GM21786 (cell line): ENCODE measurements around the gene MEGF8.

Experiments used
- ATAC-seq: cut with Tn5 transposase; IDR thresholded peaks from one replicate; pipeline ENCODE4 v1.9.1; 2021; ENCODE audit not compliant: unreplicated experiment

The MEGF8 gene

DNA sequence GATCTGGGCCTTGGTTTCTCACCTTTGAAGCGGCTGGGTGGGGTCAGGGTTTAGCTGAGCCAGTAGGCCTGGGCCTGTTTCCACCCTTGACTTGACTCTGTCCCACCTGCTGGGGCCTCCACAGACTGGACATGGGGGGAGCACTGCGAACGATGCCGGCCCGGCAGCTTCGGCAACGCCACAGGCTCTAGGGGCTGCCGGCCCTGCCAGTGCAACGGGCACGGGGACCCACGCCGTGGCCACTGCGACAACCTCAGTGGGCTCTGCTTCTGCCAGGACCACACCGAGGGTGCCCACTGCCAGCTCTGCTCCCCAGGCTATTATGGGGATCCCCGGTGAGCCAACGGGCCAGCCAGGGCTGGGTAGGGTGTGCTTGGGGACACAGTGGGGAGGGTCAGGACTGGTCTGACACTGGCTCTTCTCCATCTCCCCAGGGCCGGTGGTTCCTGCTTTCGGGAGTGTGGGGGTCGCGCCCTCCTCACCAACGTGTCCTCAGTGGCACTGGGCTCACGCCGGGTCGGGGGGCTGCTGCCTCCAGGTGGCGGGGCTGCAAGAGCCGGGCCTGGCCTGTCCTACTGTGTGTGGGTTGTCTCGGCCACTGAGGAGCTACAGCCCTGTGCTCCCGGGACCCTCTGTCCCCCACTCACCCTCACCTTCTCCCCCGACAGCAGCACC, 28.0 kb downstream of the MEGF8 start:
- no peak for ATAC-seq

DNA sequence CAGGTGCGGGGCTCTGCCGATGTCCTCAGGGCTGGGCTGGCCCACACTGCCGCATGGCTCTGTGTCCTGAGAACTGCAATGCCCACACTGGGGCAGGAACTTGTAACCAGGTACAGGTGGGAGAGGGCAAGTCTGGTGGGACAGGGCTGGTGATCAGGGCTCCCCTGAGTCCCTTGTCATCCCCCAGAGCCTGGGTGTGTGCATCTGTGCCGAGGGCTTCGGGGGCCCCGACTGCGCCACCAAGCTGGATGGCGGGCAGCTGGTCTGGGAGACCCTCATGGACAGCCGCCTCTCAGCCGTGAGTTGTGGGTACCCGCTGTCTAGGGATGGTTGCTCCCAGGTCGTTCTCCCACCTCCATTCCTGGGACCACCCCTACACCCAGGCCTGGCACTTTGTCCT, 30.5 kb downstream of the MEGF8 start:
- no peak for ATAC-seq

DNA sequence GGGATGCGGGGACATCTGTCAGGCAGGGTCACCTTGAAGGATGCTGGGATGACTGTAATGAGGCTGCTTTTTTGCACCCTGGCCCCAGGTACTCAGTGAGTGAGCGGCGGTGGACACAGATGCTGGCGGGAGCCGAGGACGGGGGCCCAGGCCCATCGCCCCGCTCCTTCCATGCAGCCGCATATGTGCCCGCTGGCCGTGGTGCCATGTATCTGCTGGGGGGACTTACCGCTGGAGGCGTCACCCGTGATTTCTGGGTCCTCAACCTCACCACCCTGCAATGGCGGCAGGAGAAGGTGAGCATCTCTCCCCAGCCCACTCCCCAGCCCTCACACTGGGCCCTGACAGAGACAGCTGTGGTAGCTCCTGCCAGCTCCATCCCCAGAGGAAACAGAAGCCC, 31.3 kb downstream of the MEGF8 start:
- no peak for ATAC-seq

DNA sequence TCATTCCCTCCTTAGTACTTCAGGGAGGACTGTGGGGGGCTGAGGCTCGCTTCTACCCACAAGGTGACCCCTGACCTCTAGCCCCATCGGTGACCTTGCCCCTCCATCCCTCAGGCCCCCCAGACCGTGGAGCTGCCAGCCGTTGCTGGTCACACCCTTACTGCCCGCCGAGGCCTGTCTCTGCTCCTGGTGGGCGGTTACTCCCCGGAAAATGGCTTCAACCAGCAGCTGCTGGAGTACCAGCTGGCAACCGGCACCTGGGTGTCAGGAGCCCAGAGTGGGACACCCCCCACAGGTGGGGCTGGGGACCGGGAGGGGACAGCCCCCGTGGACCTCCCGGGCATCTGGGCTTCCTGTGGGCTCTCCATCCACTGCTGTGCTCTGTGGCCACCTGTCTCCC, 31.9 kb downstream of the MEGF8 start:
- no peak for ATAC-seq

DNA sequence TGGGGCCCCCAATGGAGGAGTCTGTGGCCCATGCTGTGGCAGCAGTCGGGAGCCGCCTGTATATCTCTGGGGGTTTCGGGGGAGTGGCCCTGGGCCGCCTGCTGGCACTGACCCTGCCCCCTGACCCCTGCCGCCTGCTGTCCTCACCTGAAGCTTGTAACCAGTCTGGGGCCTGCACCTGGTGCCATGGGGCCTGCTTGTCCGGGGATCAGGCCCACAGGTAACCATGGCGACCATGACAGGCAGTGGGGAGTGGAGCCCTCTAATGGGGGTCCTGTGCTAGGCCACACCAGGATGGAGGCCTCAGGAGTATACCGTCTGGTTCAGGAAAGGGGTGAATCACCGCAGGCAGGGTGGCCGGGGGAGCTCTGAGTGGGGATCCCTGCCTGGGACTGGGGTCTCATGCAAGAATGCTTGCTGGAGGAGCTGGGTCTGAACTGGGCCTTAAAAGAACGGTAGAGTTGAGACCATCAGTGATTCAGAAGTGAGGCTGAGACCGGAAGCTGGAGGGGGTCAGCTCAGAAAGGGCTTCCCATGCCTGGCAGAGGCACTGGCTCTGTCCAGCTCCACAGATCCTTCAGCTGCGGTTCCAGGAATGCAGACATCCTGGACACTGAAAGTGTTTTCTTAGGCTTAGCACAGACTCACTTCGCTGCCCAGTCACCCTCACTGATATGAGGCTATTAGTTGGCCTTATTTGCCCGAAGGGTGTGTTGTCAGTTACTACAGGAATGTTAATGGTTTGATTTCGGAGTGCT, 35.5 kb downstream of the MEGF8 start:
- ATAC-seq = no peak

DNA sequence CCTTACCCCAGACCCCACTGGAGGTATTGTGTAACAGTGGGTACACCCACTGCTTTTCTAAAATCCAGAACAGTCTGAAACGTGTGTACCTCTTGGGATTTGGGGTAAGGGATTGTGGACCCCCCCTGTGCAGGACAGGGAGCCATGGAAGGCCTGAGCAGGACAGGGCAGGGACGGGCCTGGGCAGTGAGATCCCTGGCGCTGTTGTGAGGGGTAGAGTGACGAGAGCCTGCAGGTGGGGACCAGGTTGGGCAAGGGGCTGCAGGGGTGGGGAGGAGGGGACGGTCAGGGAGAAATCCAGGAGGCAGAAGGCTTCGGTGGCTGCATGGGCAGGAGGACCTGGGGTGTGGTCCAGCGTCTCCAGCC, 36.1 kb downstream of the MEGF8 start:
- ATAC-seq = no peak

DNA sequence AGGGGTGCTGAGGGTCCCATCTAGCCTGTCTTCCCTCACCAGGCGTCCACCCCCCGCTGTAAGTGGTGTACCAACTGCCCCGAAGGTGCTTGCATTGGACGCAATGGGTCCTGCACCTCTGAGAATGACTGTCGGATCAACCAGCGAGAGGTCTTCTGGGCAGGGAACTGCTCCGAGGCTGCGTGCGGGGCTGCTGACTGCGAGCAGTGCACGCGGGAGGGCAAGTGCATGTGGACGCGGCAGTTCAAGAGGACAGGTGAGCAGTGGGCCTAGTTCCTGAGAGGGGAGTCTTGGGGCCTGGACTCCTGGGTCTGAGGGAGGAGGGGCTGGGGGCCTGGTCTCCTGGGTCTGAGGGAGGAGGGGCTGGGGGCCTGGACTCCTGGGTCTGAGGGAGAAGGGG, 36.9 kb downstream of the MEGF8 start:
- no peak for ATAC-seq

DNA sequence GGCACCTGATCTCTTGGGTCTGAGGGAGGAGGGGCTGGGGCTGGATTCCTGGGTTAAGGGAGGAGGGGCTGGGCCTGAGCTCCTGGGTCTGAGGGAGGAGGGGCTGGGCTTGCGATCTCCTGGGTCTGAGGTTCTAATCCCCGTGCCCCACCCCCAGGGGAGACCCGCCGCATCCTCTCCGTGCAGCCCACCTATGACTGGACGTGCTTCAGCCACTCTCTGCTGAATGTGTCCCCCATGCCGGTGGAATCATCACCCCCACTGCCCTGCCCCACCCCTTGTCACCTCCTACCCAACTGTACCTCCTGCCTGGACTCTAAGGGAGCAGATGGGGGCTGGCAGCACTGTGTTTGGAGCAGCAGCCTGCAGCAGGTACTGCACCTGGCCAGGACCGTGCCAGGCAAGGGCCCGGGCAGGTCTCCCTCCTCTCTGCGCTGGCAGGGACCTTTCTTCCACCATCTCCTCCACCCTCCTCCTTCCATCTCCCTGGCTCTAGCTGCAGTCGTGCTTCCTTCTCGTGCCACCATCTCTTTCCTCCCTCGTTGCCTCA, 37.5 kb downstream of the MEGF8 start:
- no peak for ATAC-seq

DNA sequence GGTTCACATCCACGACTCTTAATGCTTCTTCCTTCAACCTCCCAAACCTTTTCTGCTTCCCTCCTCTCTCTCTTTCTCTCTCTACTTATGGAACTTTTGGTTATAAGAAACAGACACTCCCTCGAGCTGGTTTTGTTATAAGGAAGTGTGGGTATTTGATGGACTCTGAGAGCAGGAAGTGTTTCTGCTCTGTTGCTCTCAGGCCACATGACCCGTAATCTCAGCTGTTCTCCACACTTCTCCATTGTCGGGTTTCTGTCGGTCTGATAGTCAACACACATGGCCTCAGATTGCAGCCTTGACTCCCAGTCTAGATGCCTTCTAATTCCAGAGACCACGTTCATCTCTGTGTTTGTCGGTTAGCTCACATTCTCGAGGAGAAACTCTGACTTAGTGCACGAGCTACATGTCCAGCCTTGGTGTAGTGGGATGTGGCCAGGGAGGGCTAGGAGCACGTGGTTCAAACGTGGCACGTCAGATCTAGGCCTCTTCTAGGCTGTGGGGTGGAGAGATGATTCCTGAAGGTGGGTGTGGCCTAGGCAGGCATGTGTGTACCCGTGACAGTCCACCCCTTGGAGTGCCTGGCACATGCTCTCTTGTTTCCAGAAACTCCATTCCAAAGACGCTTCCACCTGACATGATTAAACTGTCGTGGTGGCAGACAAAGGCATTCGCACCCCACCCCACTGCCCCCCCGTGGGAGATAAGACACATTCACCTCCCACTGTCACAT, 38.3 kb downstream of the MEGF8 start:
- ATAC-seq = no peak

DNA sequence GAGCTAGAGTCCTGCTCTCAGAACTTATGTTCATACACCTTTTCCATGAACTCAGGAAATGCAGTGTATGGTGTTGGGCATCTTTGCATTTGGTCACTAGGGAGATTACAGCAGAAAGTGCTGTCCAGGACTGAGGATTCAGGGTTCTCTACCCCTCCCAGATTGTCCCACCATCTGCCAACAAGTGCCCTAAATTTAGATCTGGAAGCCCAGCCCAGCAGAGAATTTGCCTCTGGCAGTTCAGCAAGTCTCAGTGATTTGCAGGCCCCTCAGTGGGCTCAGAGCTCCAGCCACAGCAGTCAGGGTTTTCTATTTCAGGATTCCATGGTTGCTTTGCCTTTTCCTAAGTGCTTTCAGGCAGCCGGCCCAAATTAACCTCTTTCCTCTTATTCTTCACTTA, 41.2 kb downstream of the MEGF8 start:
- no peak for ATAC-seq

DNA sequence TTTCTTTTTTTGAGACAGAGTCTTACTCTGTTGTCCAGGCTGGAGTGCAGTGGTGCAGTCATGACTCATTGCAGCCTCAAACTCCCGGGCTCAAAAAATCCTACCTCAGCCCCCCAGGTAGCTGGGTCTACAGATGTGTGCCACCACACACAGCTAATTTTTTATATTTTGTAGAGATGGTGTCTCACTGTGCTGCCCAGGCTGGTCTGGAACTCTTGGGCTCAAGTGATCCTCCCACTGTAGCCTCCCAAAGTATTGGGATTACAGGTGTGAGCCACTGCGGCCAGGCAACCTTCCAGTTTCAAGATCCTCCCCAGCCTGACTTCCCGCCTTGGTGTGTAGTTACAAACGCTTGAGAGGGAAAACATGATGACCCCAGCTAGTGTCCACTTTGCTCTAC, 42.5 kb downstream of the MEGF8 start:
- no peak for ATAC-seq

DNA sequence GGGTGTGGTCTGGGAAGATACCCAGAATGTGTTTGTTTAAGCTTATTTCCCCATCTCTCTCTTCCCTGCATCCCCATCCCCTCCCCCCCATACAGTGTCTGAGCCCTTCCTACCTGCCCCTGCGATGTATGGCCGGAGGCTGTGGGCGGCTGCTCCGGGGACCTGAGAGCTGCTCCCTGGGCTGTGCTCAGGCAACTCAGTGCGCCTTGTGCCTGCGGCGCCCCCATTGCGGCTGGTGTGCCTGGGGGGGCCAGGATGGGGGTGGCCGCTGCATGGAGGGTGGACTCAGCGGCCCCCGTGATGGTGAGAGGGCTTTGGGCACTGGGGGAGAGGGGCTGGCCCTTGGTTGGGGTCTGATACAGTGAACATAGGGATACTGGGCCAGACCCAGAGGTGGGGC, 42.9 kb downstream of the MEGF8 start:
- ATAC-seq = no peak

DNA sequence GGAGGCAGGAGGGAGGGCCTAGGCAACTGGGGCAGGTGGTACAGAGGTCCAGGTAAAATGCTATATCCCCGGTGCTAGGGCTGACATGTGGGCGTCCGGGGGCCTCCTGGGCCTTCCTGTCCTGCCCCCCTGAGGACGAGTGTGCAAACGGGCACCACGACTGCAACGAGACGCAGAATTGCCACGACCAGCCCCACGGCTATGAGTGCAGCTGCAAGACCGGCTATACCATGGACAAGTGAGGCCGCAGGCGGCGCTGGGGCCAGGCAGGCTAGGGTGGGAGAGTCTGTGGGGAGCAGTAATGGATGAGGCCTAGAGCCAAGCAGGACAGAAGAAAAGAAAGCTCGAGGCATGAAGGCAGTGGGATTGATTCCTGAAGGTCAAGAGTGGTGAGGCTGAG, 43.3 kb downstream of the MEGF8 start:
- ATAC-seq = no peak

DNA sequence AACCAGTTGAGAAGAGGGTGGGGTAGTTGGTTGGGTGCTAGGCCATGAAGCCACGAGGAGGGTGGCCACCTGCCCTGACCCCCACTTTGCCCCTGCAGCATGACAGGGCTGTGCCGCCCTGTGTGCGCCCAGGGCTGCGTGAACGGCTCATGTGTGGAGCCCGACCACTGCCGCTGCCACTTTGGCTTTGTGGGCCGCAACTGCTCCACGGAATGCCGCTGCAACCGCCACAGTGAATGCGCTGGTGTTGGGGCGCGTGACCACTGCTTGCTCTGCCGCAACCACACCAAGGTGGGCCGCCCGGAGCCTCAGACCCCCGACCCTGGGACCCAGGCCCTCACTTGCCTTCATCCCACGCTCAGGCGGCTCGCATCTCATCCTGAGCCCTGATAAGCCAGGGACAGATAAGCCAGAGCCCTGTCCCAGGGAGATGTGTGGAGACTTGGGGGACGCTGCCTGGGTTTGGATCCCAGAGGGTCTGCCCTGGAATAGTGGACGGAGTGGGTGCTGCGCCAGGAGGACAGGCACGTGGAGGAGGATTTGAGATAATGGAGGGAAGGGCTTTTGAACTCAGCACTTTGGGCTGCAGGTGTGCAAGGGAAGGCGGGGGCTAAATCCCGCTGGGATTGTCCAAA, 44.1 kb downstream of the MEGF8 start:
- no peak for ATAC-seq

DNA sequence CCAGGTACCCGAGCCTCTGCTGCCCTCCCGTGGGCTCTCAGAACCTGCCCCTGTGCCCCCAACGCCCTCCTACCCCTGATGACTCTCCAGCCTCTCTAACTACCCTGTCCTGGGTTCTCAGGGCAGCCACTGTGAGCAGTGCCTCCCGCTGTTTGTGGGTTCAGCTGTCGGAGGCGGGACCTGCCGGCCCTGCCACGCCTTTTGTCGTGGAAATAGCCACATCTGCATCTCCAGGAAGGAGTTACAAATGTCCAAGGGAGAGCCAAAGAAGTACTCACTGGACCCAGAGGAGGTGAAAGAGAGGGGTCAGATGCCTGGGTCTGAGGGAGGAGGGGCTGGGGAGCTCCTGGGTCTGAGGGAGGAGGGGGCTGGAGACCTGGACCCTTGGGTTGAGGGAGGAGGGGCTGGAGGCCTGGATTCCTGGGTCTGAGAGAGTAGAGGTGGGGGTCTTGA, 44.7 kb downstream of the MEGF8 start:
- ATAC-seq = no peak

DNA sequence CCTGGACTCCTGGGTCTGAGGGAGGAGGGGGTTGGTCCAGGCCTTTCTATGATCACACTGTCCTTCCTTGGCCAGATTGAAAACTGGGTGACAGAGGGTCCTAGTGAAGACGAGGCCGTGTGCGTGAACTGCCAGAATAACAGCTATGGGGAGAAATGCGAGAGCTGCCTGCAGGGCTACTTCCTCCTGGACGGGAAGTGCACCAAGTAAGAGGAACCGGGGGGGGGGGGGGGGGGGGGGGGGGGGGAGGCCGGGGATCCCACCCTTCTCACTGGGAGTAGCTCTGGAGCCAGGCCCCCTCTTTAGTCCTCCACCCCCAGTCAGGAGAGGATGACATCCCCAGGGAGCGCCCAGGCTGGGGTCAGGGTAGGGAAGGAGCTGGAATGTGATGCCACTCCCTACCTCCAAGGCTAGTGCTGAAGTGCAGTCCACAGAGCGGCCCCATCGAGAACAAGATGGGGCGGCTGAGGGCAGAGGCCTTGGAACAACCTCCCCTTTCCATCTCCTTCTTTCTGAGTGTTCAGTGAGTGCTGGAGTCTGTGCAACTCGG, 45.3 kb downstream of the MEGF8 start:
- no peak for ATAC-seq

DNA sequence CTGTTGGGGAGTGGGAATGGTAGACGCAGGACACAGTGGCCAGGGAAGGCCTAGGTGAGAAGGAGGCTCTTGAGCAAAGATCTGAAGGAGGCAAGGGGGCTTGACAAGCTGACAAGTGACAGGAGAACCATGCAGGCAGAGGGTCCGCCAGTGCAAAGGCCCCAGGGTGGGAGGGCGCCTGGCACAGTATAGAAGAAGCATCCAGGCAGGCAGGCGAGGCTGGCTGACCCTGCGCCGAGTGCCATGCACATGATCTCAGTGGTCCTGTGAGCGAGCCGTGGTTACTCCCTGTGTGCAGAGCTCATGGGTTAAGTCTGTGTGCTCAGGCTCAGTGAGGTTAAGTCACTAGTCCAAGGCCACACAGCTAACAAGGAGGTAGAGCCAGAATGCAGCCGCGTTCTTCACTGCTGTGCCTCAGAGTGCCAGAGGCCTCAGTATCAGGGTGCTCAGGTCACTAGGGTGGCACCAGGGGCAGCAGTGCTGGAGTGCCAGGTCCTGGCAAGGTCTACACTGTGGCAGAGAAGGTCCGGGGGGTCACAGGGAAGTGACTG, 49.5 kb downstream of the MEGF8 start:
- no peak for ATAC-seq

DNA sequence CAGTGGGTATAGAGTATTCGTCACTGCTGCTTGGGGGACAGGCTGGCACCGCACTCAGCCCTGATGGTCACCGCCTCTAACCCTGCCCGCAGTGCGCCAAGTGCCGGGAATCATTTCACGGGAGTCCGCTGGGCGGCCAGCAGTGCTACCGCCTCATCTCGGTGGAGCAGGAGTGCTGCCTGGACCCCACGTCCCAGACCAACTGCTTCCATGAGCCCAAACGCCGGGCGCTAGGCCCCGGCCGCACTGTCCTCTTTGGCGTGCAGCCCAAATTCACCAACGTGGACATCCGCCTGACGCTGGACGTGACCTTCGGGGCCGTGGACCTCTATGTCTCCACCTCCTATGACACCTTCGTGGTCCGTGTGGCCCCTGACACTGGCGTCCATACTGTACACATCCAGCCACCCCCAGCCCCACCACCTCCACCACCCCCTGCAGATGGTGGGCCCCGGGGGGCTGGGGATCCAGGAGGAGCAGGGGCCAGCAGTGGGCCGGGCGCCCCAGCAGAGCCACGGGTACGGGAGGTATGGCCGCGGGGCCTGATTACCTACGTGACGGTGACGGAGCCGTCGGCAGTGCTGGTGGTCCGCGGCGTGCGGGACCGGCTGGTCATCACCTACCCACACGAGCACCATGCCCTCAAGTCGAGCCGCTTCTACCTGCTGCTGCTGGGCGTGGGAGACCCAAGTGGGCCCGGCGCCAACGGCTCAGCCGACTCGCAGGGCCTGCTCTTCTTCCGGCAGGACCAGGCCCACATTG, 50.2 kb downstream of the MEGF8 start:
- no peak for ATAC-seq

DNA sequence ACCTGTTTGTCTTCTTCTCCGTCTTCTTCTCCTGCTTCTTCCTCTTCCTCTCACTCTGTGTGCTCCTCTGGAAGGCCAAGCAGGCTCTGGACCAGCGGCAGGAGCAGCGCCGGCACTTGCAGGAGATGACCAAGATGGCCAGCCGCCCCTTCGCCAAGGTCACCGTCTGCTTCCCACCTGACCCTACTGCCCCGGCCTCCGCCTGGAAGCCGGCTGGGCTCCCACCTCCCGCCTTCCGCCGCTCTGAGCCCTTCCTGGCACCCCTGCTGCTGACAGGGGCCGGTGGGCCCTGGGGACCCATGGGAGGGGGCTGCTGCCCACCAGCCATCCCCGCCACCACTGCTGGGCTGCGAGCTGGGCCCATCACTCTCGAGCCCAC, 50.7 kb downstream of the MEGF8 start:
- ATAC-seq = no peak
